Activated gamma-delta T cell (primary cell): ENCODE data around the gene MAML3.

Experiments used
- DNase-seq: peaks from one replicate; lab custom pipeline; 2025; lab: John Stamatoyannopoulos, UW

MAML3 gene

DNA sequence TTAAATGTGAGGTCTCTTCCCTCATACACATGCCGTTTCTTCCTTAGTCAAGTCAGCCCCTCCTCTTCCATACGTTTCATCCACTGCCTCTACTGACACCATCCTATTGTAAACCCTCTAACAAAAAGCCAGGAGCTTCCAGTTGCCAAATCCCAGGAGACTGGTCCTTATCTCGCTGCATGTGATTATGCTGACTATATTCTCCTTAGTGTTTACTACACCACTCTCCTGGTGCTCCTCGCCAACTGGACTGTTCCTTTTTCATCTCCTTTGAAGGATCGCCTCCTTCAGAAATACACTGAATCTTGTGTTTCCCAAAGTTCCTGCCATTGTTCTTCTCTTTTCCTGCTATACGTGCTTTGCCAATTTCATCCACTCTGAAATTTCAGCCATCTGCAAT is 27.7 kb downstream of the MAML3 start:
- DNase-seq, result no peak

- no peak for DNase-seq
Observed at GRCh38 chr4:140125374-140125773, 28.6 kb downstream of the MAML3 start.

DNA sequence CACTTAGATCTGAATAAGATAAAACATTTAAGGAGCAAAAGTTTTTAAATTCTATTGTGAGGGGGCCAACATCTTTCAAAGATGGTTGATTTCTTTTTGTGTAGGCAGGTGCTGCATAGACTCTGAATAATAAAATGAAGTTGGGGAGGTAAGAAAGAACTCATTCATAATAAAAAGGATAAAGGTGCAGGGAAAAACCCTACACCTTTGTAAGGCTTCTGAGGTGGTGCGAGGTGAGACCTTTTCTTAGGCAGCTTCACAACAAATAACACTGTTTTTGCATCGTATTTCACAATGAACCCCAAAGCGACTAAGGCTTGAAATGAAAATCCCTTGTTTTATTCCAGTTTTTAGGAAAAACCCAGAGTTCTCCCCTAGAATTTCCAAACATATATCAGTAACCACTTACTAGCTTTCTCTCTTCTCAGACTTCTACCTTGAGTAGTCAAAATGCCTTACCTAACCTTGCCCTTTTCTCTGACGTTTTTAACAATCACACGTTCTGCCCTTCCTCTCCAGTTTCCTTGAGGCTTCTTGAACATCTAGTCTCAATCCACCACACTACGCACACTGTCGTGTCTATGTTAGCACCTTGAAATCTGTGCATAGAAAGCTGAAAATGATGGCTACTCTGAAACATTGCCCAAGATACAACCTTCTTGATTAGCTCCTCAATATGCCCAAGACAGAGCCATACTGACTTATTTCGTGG is 30.2 kb downstream of the MAML3 start:
- DNase-seq, result no peak

- DNase-seq, result no peak
Observed at GRCh38 chr4:140122891-140123290, 31.1 kb downstream of the MAML3 start.

GRCh38 chr4:140121646-140122045 is 32.3 kb downstream of the MAML3 start:
- DNase-seq, result no peak

DNA sequence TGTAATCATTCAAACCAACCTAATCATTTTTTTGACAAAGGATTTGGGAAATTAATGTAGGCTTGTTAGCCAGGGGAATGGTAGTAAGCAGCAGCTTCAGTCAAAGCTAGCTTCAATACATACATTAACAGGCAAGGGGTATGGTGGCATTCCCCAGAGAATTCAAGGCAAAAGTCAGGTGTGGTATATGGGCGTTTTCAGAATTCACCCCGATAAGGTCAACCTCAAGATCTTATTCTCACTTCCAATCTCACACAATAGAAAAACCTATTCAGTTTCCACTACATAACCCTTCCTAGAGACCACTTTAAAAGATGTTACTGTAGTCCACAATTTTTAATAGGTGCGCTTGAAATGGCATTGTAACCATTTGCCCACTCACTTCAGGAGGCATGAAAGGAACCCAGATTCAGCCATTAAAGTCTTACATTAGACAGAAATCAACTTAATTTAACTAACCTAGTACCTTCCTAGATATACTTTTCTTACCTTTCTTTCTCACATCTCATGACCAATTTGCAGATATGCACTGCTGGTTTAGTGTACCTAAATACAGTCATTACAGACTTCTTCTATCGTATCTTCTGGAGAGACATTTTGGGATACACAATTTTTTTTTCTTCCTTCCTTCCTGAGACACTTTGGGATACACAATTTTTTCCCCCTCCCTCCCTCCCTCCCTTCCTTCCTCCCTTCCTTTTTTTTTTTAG is 34.9 kb downstream of the MAML3 start:
- DNase-seq, result no peak

DNA sequence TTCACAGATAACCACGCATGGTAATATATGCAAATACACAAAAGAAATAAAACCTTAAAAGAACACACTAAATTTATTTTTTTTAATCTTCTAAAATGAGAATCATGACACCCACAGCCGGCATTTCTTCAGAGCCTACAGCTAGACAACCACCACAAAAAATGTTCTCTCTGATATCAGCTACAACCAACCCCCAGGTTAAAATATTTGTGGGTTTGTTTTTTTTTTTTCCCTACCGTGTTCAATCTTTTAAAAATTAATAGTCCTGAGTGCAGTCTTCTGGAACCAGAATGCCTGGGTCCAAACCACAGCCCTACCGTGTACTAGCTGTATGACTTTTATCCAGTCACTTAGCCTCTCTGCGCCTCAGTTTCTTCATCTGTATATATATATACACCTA is 36.0 kb downstream of the MAML3 start:
- no peak for DNase-seq

- no peak for DNase-seq
Observed at GRCh38 chr4:140116442-140117104, 37.4 kb downstream of the MAML3 start.

DNA sequence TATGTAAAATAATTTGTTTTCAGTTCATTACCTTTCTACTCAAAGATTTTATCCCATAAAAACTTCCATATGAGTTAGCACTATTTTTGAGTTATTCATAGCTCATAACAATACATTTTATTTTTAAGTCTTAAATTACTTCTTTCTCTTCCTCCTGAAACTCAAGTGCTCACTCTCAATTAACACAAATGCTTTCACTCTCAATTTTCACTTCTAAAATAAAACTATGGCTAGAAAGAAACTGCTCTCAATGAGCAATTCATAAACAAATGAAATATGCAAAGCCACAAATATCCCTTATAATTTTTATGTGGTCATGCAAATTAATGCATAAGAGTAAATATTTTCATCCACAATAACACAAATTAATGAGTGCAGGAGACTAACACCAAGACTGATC is 38.8 kb downstream of the MAML3 start:
- DNase-seq, result no peak

- no peak for DNase-seq
Observed at GRCh38 chr4:140113653-140114052, 40.3 kb downstream of the MAML3 start.

- no peak for DNase-seq
Observed at GRCh38 chr4:140112576-140112975, 41.4 kb downstream of the MAML3 start.

GRCh38 chr4:140111256-140111655 is 42.7 kb downstream of the MAML3 start:
- DNase-seq, result no peak

- no peak for DNase-seq
Observed at GRCh38 chr4:140110542-140111215, 43.3 kb downstream of the MAML3 start.

GRCh38 chr4:140109737-140110136 is 44.2 kb downstream of the MAML3 start:
- no peak for DNase-seq

- DNase-seq, result no peak
Observed at GRCh38 chr4:140109292-140109691, 44.7 kb downstream of the MAML3 start.

- no peak for DNase-seq
Observed at GRCh38 chr4:140108713-140109230, 45.2 kb downstream of the MAML3 start.

- DNase-seq, result no peak
Observed at GRCh38 chr4:140108243-140108642, 45.7 kb downstream of the MAML3 start.

DNA sequence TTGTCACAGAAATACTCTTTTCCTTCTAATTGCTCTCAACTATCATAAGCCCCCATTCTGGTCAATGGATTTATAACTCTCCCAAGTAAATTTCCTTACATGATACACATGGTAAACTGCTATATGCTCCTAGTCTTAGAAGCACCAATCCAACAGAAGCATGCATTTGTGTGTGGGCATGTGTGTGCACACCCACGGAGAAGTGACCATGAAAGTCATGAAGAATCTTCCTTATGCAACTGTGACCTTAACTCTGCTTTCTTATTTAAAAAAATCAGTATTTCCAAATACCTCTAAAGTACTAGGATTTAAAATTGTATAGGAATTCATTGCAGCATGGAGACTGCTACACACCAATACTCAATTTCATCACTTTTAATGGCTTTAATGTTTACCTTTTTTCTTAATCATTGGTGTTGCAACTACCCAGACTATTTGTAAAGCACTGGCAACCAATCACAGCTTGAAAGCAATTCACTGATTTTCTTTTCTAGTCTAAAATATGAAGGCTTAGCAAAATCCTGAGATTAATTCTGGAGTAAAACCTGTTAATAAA is 47.6 kb downstream of the MAML3 start:
- no peak for DNase-seq

GRCh38 chr4:140105436-140105835 is 48.5 kb downstream of the MAML3 start:
- DNase-seq, result no peak

DNA sequence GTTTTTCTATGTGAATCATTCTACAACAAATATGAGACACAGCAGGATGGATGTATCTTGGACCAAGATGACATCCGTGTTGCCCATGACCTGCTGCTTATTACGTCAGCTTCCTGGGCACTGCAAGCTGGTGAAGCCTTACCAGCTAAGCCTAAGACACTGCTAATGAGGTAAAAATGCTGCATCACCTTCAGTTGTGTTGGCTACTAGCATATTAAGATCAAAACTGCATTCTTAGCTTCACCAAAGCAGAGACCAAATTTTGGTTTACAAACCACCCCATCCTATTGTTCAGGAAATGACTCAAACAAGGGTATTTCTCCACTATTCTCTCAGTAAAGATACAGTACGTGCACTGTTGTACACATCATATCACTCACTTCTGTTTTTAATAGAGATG is 50.3 kb downstream of the MAML3 start:
- DNase-seq, result no peak

DNA sequence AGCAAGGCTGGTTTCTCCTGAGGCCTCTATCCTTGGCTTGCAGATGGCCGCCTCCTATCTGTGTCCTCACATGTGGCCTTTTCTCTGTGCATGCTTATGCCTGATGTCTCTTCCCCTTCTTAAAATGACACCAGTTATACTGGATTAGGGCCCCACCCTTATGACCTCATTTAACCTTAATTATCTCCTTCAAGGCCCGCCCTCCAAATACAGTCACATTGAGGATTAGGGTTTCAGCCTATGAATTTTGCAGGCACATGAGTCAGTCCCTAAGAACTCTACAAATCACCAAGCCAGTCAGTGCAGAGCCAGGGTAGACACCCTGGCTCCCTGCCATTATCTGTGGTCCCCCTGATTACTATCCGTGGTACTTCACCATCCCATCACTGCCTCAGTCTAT is 51.6 kb downstream of the MAML3 start:
- DNase-seq, result no peak

DNA sequence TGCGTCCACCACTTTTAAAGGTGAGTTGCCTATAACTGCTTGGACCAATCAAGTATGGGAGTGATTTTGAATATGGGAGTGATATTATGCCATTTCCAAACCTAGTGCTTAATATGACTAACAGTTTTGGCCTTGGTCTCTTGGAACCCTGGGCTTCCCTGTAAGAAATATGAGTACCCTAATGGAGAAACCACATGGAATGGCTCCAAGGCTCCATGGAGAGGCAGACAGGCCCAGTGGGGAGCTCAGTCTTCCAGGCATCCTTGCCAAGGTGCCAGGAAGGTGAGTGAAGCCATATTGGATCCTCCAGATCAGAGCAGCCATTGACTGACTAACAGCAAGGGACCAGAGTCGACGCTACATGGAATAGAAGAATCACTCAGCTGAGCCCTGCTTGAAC is 53.2 kb downstream of the MAML3 start:
- no peak for DNase-seq
